Brain microvascular endothelial cell (primary cell): Measurements from ENCODE around the gene AP2A1.

ENCODE experiments used
- DNase-seq: peaks from one replicate; pipeline ENCODE4 v3.0.0-alpha.2; 2020
- H3K27ac ChIP-seq: fragments of 250-450 bp; sonication (Bioruptor Pico); 2 replicates; pipeline ENCODE4 v1.5.1; 2020; ENCODE audit warnings: mild to moderate bottlenecking, moderate library complexity
- H3K27me3 ChIP-seq: fragments of 250-450 bp; sonication (Bioruptor Pico); replicated peaks from 2 replicates; pipeline ENCODE4 v1.5.1; 2020; ENCODE audit warnings: mild to moderate bottlenecking
- H3K36me3 ChIP-seq: fragments of 250-450 bp; sonication (Bioruptor Pico); replicated peaks from 2 replicates; pipeline ENCODE4 v1.5.1; 2020; ENCODE audit warnings: mild to moderate bottlenecking
- H3K4me3 ChIP-seq: 2 replicates; pipeline ENCODE4 v1.5.1; 2011; ENCODE audit warnings: low read depth, mild to moderate bottlenecking, control low read depth, low read length, moderate library complexity
- CTCF ChIP-seq: IDR thresholded peaks from 2 replicates; pipeline ENCODE4 v1.5.1; 2011; ENCODE audit warnings: low read depth, mild to moderate bottlenecking, moderate library complexity, low read length, control low read depth, inconsistent platforms; ENCODE audit errors: missing control alignments
- in situ Hi-C: cut with HindIII; loops from 2 replicates; pipeline ENCODE4 v1.10.0; 2017; ENCODE audit warnings: low sequenced_read_pairs, low pct_ligation_motif_present

The AP2A1 gene

DNA sequence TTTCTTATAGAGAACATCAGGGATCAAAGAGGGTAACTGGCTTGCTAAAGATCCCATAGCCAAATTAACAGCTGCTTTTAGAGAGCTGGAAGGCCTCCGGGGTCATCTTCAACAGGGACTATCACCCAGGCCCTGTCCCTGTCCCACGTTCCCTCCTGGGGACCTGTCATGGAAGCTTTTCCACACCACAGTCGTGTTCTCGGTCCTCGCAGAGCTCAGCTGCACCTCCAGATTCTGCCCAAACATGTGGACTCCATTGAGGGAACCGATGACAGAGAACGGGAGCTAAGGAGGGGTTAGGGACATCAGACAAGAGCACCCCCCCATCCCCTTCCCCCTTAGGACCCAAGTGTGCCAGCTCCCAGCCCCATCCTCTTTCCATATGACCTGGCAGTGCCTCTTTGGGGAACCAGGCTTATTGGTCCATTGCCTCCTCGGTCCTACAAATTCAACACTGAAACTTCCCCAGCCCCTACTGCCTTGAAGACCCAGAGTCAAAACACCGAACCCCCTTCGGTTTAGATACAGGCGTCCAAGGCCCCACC lies 45.7 kb downstream of the AP2A1 start:
- no peaks in the 10 kb centered on the region for H3K27me3 ChIP-seq
- DNase-seq, result no peak
- H3K36me3 ChIP-seq, result peaks cover 7% of the 10 kb centered on the region
- TF ChIP-seq CTCF, result no peak
- in situ Hi-C loops, result no loop called here
- peak overlapping the region; percentile 88 for H3K4me3 ChIP-seq
- peak overlapping the region; percentile 94 for H3K27ac ChIP-seq

DNA sequence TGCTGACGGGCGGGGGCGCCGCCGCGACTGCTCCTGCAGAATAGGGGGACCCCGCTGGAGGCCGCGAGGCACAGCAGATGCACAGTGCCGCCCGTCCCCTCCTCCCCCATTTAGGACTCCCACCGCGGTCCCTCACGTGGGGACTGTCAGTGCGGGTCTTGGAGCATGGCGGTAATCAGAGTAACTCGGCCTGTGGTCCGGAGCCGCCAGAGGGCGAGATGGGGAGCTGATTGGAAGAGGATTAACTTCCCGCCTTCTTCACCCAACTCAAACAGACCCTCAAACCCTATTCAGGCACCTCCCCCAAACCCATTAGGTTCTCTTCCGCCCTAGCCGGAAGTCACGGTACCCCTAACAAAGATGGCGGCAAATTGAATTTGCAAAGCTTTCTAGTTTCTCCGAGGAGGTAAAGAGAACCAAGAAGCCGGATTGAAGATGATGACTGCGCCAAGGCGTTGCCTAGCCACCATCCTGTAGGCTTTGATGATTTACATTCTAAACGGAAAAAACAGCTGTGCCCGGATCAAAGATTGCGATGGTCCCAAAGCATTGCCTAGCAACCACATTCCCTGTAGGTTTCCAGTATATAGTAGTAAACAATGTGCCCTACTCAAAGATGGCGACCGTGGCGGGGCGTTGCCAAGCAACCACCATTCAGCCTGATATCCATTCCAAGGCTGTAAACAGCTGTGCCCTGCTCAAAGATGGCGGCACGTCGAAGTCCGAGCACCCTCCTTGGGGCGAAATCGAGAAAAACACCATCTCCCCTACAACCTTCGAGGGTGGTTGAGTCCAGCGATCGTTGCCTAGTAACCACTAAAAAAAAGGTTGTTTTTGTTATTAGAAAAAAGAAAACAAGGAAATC lies 46.4 kb downstream of the AP2A1 start, which contains the start of gene FUZ:
Gene FUZ, minus strand, starts transcription at position 296 of the 865 bp plus-strand sequence. Its CDS starts 186 bp downstream, at position 110.
- DNase-seq, result peak; percentile 99
- in situ Hi-C loops, result no loop called here
- peak within 1 kb of the TSS; percentile 94 for H3K27ac ChIP-seq
- H3K27me3 ChIP-seq, result no peaks in the 10 kb centered on the region
- H3K4me3 ChIP-seq, result peak within 1 kb of the TSS; percentile 88
- peaks cover under 1% of the 10 kb centered on the region for H3K36me3 ChIP-seq
- peak; percentile 59 for TF ChIP-seq CTCF

DNA sequence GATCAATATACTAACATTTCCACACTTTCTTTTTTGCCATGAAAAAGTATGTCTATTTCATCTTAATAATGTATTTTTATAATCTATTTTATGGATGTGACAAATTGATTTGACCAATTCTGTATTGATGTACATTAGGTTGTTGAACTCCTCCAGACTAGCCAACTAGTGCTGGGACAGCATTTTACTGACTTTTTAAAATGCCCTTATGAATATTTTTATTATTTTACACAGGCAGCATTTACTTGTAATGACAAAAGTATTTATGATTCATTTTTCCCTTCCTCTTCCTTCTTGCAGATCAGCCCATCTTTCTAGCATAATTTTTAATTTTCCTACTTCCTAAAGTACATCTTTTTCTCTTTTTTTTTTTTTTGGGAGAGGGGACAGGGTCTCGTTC lies 47.2 kb downstream of the AP2A1 start:
- no peaks in the 10 kb centered on the region for H3K36me3 ChIP-seq
- TF ChIP-seq CTCF, result no peak
- in situ Hi-C loops, result no loop called here
- peak overlapping the region; percentile 94 for H3K27ac ChIP-seq
- H3K4me3 ChIP-seq, result peak overlapping the region; percentile 88
- DNase-seq, result no peak
- no peaks in the 10 kb centered on the region for H3K27me3 ChIP-seq

GRCh38 chr19:49816590-49816989 lies 49.8 kb downstream of the AP2A1 start:
- no peaks in the 10 kb centered on the region for H3K27me3 ChIP-seq
- peaks cover 4% of the 10 kb centered on the region for H3K36me3 ChIP-seq
- TF ChIP-seq CTCF, result no peak
- in situ Hi-C loops, result no loop called here
- peak overlapping the region; percentile 98 for H3K27ac ChIP-seq
- no peak overlapping the region for H3K4me3 ChIP-seq
- no peak for DNase-seq

DNA sequence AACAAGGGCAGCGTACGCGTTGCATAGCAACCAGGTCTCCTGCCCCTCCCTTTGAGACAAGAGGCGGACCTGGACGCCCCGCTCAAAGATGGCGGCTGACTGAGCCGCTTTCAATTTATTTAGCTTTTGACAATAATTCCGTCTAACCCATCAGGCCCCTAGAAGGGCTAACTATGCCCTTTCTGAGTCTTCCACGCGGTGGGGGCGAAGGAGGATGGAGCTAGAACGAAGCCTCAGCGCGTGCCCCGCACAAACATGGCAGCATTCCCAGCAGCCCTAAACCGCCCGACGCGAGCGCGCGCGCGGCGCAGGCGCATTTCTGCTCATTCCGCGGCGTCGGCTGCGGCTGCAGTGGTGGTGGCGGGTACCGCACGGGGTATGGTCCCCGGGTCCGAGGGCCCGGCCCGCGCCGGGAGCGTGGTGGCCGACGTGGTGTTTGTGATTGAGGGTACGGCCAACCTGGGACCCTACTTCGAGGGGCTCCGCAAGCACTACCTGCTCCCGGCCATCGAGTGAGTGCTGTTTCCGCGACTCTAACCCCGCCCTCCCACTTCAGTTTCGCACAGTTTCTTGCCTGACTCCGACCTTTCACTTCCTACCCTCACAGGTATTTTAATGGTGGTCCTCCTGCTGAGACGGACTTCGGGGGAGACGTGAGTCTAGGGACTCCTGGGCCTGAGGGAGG lies 51.3 kb downstream of the AP2A1 start, which contains the start of gene MED25:
Gene MED25, plus strand, starts transcription at position 326 of the 685 bp plus-strand sequence. Its CDS starts 53 bp downstream, at position 379.
- peak; percentile 60 for DNase-seq
- in situ Hi-C loops, result no loop called here

More for the DNA sequence above, 51.3 kb downstream of the AP2A1 start, which contains the start of gene MED25:
- Histone ChIP-seq H3K4me3 (peak within 1 kb of the TSS; percentile 96), H3K36me3 (peaks cover 8% of the 10 kb centered on the region), H3K27me3 (no peaks in the 10 kb centered on the region), H3K27ac (peak within 1 kb of the TSS; percentile 98)
- no peak for TF ChIP-seq CTCF
